Thoracic aorta (tissue), 2 donors: ENCODE data around the gene C22orf23. TPM values are rescaled to one million over a fixed set of nuclear protein-coding genes. Genes with fewer than 3 reads are reported as not detected.

Source experiments
- ATAC-seq: fragments of 150-250 bp; one replicate; pipeline ENCODE4 v1.8.0; 2017; ENCODE audit warnings: low read depth; ENCODE audit not compliant: insufficient number of reproducible peaks, low FRiP score
- DNase-seq: peaks from one replicate; pipeline ENCODE4 v3.0.0-alpha.2; 2020; ENCODE audit warnings: low spot score
- H3K27ac ChIP-seq, 2 donors: fragments of 200-600 bp; sonication (generic); 1 replicate in 1 of 2; 2 replicates in 1 of 2; pipeline ENCODE4 v1.5.1; 2016; ENCODE audit warnings: mild to moderate bottlenecking in 2 of 2, moderate library complexity in 2 of 2
- H3K27me3 ChIP-seq: fragments of 200-600 bp; sonication (generic); replicated peaks from 2 replicates; pipeline ENCODE4 v1.6.0; 2016; ENCODE audit warnings: mild to moderate bottlenecking; ENCODE audit not compliant: insufficient read depth
- H3K36me3 ChIP-seq: fragments of 200-600 bp; sonication (generic); one replicate; pipeline ENCODE4 v1.5.1; 2016
- H3K4me1 ChIP-seq, 2 donors: fragments of 200-600 bp; sonication (generic); 1 replicate in 1 of 2; 2 replicates in 1 of 2; pipeline versions ENCODE4 v1.5.1 to v1.6.0; 2016; ENCODE audit warnings: low read depth in 2 of 2, mild to moderate bottlenecking in 1 of 2; ENCODE audit not compliant: control insufficient read depth in 1 of 2
- H3K4me3 ChIP-seq: fragments of 200-600 bp; sonication (generic); 2 replicates; pipeline ENCODE4 v1.5.1; 2016; ENCODE audit warnings: mild to moderate bottlenecking
- H3K9me3 ChIP-seq: fragments of 200-600 bp; sonication (generic); 2 replicates; pipeline ENCODE4 v1.5.1; 2016
- CTCF ChIP-seq: fragments of 200-600 bp; sonication (generic); IDR thresholded peaks from one replicate; pipeline ENCODE4 v1.5.1; 2019; ENCODE audit warnings: antibody characterized with exemption
- total RNA-seq, 2 donors: library from RNA; depleted of rRNA; stranded (reverse); fragments of >200 nt; gene quantifications; one replicate each; pipeline versions ENCODE4 v1.1.0 to v1.2.3, GENCODE V29; 2016

The C22orf23 gene
- total RNA-seq, 2 donors from 2014 or later = not detected

GRCh38 chr22:37973271-37974170 lies 20.1 kb upstream of the C22orf23 start:
- Histone ChIP-seq H3K4me1 (no peaks in the 10 kb centered on the region), H3K4me3 (no peak overlapping the region), H3K27ac (no peak overlapping the region), H3K36me3 (no peaks in the 10 kb centered on the region), H3K9me3 (no peaks in the 10 kb centered on the region), H3K27me3 (no peaks in the 10 kb centered on the region)
- DNase-seq (no peak), ATAC-seq (no peak)
- TF ChIP-seq CTCF = no peak

GRCh38 chr22:37972527-37972926 lies 19.1 kb upstream of the C22orf23 start:
- Histone ChIP-seq H3K4me1 (no peaks in the 10 kb centered on the region), H3K27me3 (no peaks in the 10 kb centered on the region), H3K27ac (no peak overlapping the region), H3K9me3 (no peaks in the 10 kb centered on the region), H3K36me3 (peaks cover 4% of the 10 kb centered on the region), H3K4me3 (no peak overlapping the region)
- ATAC-seq = no peak
- no peak for TF ChIP-seq CTCF
- DNase-seq = no peak

- ATAC-seq (no peak), DNase-seq (no peak)
- peaks cover 11% of the 10 kb centered on the region for H3K36me3 ChIP-seq
- H3K4me1 ChIP-seq = no peaks in the 10 kb centered on the region
- H3K27me3 ChIP-seq = no peaks in the 10 kb centered on the region
- no peaks in the 10 kb centered on the region for H3K9me3 ChIP-seq
- no peak overlapping the region for H3K4me3 ChIP-seq
- no peak overlapping the region for H3K27ac ChIP-seq
- TF ChIP-seq CTCF = no peak
Observed at GRCh38 chr22:37971475-37972434, 18.4 kb upstream of the C22orf23 start.

- Histone ChIP-seq H3K4me1 (peaks cover 3 to 5% of the 10 kb centered on the region in 2 donors), H3K27ac (no peak overlapping the region), H3K36me3 (peaks cover 14% of the 10 kb centered on the region), H3K4me3 (no peak overlapping the region), H3K27me3 (no peaks in the 10 kb centered on the region), H3K9me3 (no peaks in the 10 kb centered on the region)
- TF ChIP-seq CTCF = no peak
- no peak for ATAC-seq
- DNase-seq = no peak
Observed at GRCh38 chr22:37970864-37971263, 17.5 kb upstream of the C22orf23 start.
